ENCODE measurements around the gene TRMT6. TPM values are rescaled to one million over a fixed set of nuclear protein-coding genes. Genes with fewer than 3 reads are reported as not detected.

Gene TRMT6
- total and polyA plus RNA-seq, 2 experiments from 2014 or later, result 9.7 to 10.3 TPM

DNA sequence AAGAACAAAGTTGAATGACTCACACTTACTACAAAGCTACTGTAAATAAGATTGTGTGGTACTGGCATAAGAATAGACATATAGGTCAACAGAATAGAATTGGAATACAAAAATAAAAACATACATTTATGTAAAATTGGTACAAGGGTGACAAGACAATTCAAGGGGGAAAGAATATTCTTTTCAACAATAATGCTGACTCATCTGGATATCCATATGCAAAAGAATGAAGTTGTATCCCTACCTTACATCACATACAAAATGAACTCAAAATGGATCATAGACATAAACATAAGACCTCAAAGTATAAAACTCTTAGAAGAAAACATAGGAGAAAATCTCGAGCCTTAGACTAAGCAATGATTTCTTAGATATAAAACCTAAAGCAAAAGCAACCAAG is 50.9 kb downstream of the TRMT6 start:
- H3F3A ChIP-seq (ENCODE audit: insufficient read depth), result no peaks in the 10 kb centered on the region
- WGBS, 2 experiments (ENCODE audit: low coverage in 1 of 2, low lambda C conversion rate in 2 of 2, missing lambda C conversion rate in 2 of 2), result 2 to 10% methylated on average over 1 of the region's 1 CpG

DNA sequence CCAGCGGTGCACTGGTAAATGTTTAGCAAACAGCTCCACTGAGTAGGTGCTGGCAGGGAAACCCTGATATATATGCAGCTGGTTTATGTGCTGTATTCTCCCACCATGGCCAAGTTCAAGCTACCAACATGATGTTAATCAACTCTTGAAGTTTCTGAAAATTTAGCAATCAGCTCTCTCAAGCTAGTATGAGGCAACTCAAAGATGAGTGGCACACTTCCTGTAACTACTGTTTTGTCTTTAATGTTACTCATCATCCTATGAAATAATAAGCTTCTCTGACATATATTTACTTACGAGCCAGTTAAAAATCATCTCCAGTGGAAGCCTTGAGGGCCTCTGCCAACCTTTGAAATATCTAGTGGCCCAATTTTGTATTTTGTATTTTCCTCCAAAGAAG is 54.7 kb downstream of the TRMT6 start:
- Histone ChIP-seq H3K79me2 (ENCODE audit: insufficient read depth) (no peaks in the 10 kb centered on the region), H3K27me3 (replicated peaks; ENCODE audit: insufficient read depth) (no peaks in the 10 kb centered on the region; the same call in 1 of the 2 replicates), H3K27ac (no peak overlapping the region), H2AFZ (no peak overlapping the region), H3F3A (ENCODE audit: insufficient read depth) (no peaks in the 10 kb centered on the region), H4K20me1 (ENCODE audit: insufficient read depth) (no peaks in the 10 kb centered on the region), H3K4me2 (ENCODE audit: unreplicated experiment) (no peak overlapping the region), H3K4me1 (ENCODE audit: insufficient read depth) (no peaks in the 10 kb centered on the region), H3K9ac (no peak overlapping the region), H3K9me3 (ENCODE audit: low read depth) (no peaks in the 10 kb centered on the region), H3K9me2 (ENCODE audit: insufficient read depth) (no peaks in the 10 kb centered on the region), H3K36me3 (ENCODE audit: low read depth) (no peaks in the 10 kb centered on the region), H3K4me3 (no peak overlapping the region)
- in situ Hi-C loops (cut with MboI), result no loop called here
- WGBS, 2 experiments (ENCODE audit: low coverage in 1 of 2, low lambda C conversion rate in 2 of 2, missing lambda C conversion rate in 2 of 2), result 40 to 46% methylated on average over 2 of the region's 2 CpGs
- no peak for DNase-seq
- TF ChIP-seq EZH2phosphoT487 (IDR thresholded peaks at IDR 0.05; ENCODE audit: insufficient read depth, low read depth) (no peak), EZH2 (IDR thresholded peaks at IDR 0.05; ENCODE audit: insufficient read depth, poor library complexity, severe bottlenecking) (no peak)

More for the DNA sequence above, 50.9 kb downstream of the TRMT6 start:
- no peaks in the 10 kb centered on the region for H4K20me1 ChIP-seq (ENCODE audit: insufficient read depth)
- no peak overlapping the region for H3K4me3 ChIP-seq
- no peak overlapping the region for H3K4me2 ChIP-seq (ENCODE audit: unreplicated experiment)
- DNase-seq, result no peak
- H3K36me3 ChIP-seq (ENCODE audit: low read depth), result no peaks in the 10 kb centered on the region
- no peaks in the 10 kb centered on the region for H3K4me1 ChIP-seq (ENCODE audit: insufficient read depth)
- no peak overlapping the region for H3K27ac ChIP-seq
- in situ Hi-C loops (cut with MboI), result no loop called here
- no peaks in the 10 kb centered on the region; the same call in 1 of the 2 replicates for H3K27me3 ChIP-seq (replicated peaks; ENCODE audit: insufficient read depth)
- H2AFZ ChIP-seq, result no peak overlapping the region
- H3K9ac ChIP-seq, result no peak overlapping the region
- H3K9me3 ChIP-seq (ENCODE audit: low read depth), result no peaks in the 10 kb centered on the region
- H3K79me2 ChIP-seq (ENCODE audit: insufficient read depth), result no peaks in the 10 kb centered on the region
- no peaks in the 10 kb centered on the region for H3K9me2 ChIP-seq (ENCODE audit: insufficient read depth)
- no peak for TF ChIP-seq EZH2 (IDR thresholded peaks at IDR 0.05; ENCODE audit: insufficient read depth, poor library complexity, severe bottlenecking)
- no peak for TF ChIP-seq EZH2phosphoT487 (IDR thresholded peaks at IDR 0.05; ENCODE audit: insufficient read depth, low read depth)

GRCh38 chr20:5893621-5894020 is 56.7 kb downstream of the TRMT6 start:
- no peaks in the 10 kb centered on the region for H3K9me2 ChIP-seq (ENCODE audit: insufficient read depth)
- in situ Hi-C loops (cut with MboI), result no loop called here
- no peaks in the 10 kb centered on the region for H3K4me1 ChIP-seq (ENCODE audit: insufficient read depth)
- H3K4me2 ChIP-seq (ENCODE audit: unreplicated experiment), result no peak overlapping the region
- no peak overlapping the region for H3K4me3 ChIP-seq
- no peak overlapping the region for H3K27ac ChIP-seq
- H2AFZ ChIP-seq, result no peak overlapping the region
- TF ChIP-seq EZH2 (IDR thresholded peaks at IDR 0.05; ENCODE audit: insufficient read depth, poor library complexity, severe bottlenecking) (no peak), EZH2phosphoT487 (IDR thresholded peaks at IDR 0.05; ENCODE audit: insufficient read depth, low read depth) (no peak)
- WGBS, 2 experiments (ENCODE audit: low coverage in 1 of 2, low lambda C conversion rate in 2 of 2, missing lambda C conversion rate in 2 of 2), result 45 to 50% methylated on average over 2 of the region's 2 CpGs
- H3K9me3 ChIP-seq (ENCODE audit: low read depth), result no peaks in the 10 kb centered on the region
- no peak overlapping the region for H3K9ac ChIP-seq
- H3K27me3 ChIP-seq (replicated peaks; ENCODE audit: insufficient read depth), result no peaks in the 10 kb centered on the region; the same call in 1 of the 2 replicates
- no peaks in the 10 kb centered on the region for H3K79me2 ChIP-seq (ENCODE audit: insufficient read depth)
- H4K20me1 ChIP-seq (ENCODE audit: insufficient read depth), result no peaks in the 10 kb centered on the region
- no peak for DNase-seq
- H3F3A ChIP-seq (ENCODE audit: insufficient read depth), result no peaks in the 10 kb centered on the region
- no peaks in the 10 kb centered on the region for H3K36me3 ChIP-seq (ENCODE audit: low read depth)

GRCh38 chr20:5893052-5893451 is 57.3 kb downstream of the TRMT6 start:
- Histone ChIP-seq H3K4me1 (ENCODE audit: insufficient read depth) (no peaks in the 10 kb centered on the region), H2AFZ (no peak overlapping the region), H4K20me1 (ENCODE audit: insufficient read depth) (no peaks in the 10 kb centered on the region), H3K36me3 (ENCODE audit: low read depth) (no peaks in the 10 kb centered on the region), H3K4me3 (no peak overlapping the region), H3K27ac (no peak overlapping the region), H3K79me2 (ENCODE audit: insufficient read depth) (no peaks in the 10 kb centered on the region), H3K9me3 (ENCODE audit: low read depth) (no peaks in the 10 kb centered on the region), H3K27me3 (replicated peaks; ENCODE audit: insufficient read depth) (no peaks in the 10 kb centered on the region; the same call in none of the 2 replicates), H3K9me2 (ENCODE audit: insufficient read depth) (no peaks in the 10 kb centered on the region), H3K9ac (no peak overlapping the region), H3F3A (ENCODE audit: insufficient read depth) (no peaks in the 10 kb centered on the region), H3K4me2 (ENCODE audit: unreplicated experiment) (no peak overlapping the region)
- 25 to 37% methylated on average over 3 of the region's 3 CpGs for WGBS, 2 experiments (ENCODE audit: low coverage in 1 of 2, low lambda C conversion rate in 2 of 2, missing lambda C conversion rate in 2 of 2)
- in situ Hi-C loops (cut with MboI), result no loop called here
- DNase-seq, result no peak
- TF ChIP-seq EZH2 (IDR thresholded peaks at IDR 0.05; ENCODE audit: insufficient read depth, poor library complexity, severe bottlenecking) (no peak), EZH2phosphoT487 (IDR thresholded peaks at IDR 0.05; ENCODE audit: insufficient read depth, low read depth) (no peak)
